OCI-LY3 (cell line): ENCODE measurements around the gene EGLN2.
"Not testable (repeated sequence)": the region's sequence is repeated elsewhere in the genome, so short reads cannot be mapped to it uniquely, and the experiment has no call there.

ENCODE experiments used
- CTCF ChIP-seq: fragments of 200-600, 300-600 bp; sonication (generic); IDR thresholded peaks from 2 replicates; pipeline ENCODE4 v1.5.1; 2014; ENCODE audit warnings: antibody characterized with exemption, low read length, low read depth
- EZH2phosphoT487 ChIP-seq: fragments of 200-600 bp; shearing (Covaris generic); IDR thresholded peaks from 2 replicates; pipeline ENCODE4 v1.6.1; 2018; ENCODE audit warnings: antibody characterized with exemption, mixed run types, low read depth

DNA sequence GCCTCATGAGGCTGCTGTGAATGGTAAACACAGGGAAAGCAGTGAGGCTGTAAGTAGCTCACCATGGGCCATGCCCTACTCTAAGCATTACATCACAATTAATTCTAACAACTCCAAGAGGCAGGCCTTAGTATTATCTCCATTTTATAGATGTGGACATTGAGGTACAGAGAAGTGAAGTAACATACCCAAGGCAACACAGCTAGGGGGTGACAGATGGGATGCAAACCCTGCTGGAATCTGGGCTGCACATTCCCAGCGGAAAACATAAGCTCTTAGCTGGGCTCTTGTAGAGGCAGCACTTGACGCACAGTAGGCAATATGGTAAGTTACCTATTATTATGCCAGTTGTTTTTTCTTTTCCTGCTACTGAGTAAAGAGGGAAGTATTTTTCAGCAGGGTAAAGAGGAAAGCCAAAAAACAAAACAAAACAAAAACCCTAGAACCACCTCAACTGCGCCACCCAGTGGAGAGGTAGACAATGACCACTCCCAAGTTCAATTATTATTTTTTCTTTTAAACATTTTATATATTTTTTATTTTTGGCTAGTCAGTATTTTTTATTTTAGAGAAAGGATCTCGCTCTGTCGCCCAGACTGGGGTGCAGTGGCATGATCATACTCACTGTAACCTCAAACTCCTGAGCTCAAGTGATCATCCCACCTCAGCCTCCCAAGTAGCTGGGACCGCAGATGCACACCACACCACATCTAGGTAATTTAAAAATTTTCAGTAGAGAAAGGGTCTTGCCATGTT, 20.7 kb downstream of the EGLN2 start:
- TF ChIP-seq EZH2phosphoT487: not testable (repeated sequence)
- peak; percentile 64 for TF ChIP-seq CTCF
